Astrocyte of the cerebellum (primary cell): ENCODE data around the gene MYL6.

Source experiments
- DNase-seq: peaks from one replicate; pipeline ENCODE4 v3.0.0-alpha.2; 2011; ENCODE audit warnings: low read depth
- H3K4me3 ChIP-seq: 2 replicates; pipeline ENCODE4 v1.5.1; 2011; ENCODE audit warnings: mild to moderate bottlenecking, low read depth, low read length, moderate library complexity
- CTCF ChIP-seq: IDR thresholded peaks from 2 replicates; pipeline ENCODE4 v1.5.1; 2012; ENCODE audit warnings: low read length, low read depth, moderate library complexity, mild to moderate bottlenecking; ENCODE audit errors: missing control alignments
- in situ Hi-C: cut with HindIII; loops from 2 replicates; pipeline ENCODE4 v1.10.0; 2017; ENCODE audit warnings: low sequenced_read_pairs

MYL6 gene

GRCh38 chr12:56129206-56129941, 28.8 kb upstream of the MYL6 start:
- H3K4me3 ChIP-seq: peak overlapping the region; percentile 92
- no peak for DNase-seq
- in situ Hi-C loops: loop anchor here (5.0 to 10.0 kb wide), 2 partner anchors 45 to 93 kb away; partner anchors contain the start of genes NABP2 and RNF41
- no peak for TF ChIP-seq CTCF

- no peak for TF ChIP-seq CTCF
- DNase-seq: no peak
- H3K4me3 ChIP-seq: peak overlapping the region; percentile 92
- in situ Hi-C loops: loop anchor here (5.0 to 10.0 kb wide), 2 partner anchors 45 to 92 kb away; partner anchors contain the start of genes NABP2 and RNF41
Measured at GRCh38 chr12:56129942-56130495, 28.1 kb upstream of the MYL6 start.

- H3K4me3 ChIP-seq: no peak overlapping the region
- in situ Hi-C loops: no loop called here
- DNase-seq: no peak
- no peak for TF ChIP-seq CTCF
Measured at GRCh38 chr12:56130876-56131275, 27.3 kb upstream of the MYL6 start.

- H3K4me3 ChIP-seq: no peak overlapping the region
- TF ChIP-seq CTCF: no peak
- no peak for DNase-seq
- in situ Hi-C loops: no loop called here
Measured at GRCh38 chr12:56134897-56135296, 23.3 kb upstream of the MYL6 start.

GRCh38 chr12:56137853-56138571, 20.1 kb upstream of the MYL6 start:
- no peak for DNase-seq
- in situ Hi-C loops: no loop called here
- TF ChIP-seq CTCF: no peak

GRCh38 chr12:56141946-56142784, 16.0 kb upstream of the MYL6 start:
- TF ChIP-seq CTCF: no peak
- in situ Hi-C loops: no loop called here
- H3K4me3 ChIP-seq: no peak overlapping the region
- DNase-seq: no peak

More at GRCh38 chr12:56137853-56138571, 20.1 kb upstream of the MYL6 start:
- no peak overlapping the region for H3K4me3 ChIP-seq
